Placental epithelial cell (primary cell): Measurements from ENCODE around the gene RIT1. TPM values are rescaled to one million over a fixed set of nuclear protein-coding genes. Genes with fewer than 3 reads are reported as not detected.
A peak's percentile ranks its signal among the peaks of the same experiment; 100 is the strongest.

Source experiments
- small RNA-seq: library from RNA; depleted of rRNA; stranded (forward); fragments of <200 nt; gene quantifications from one replicate; pipeline ENCODE3, GENCODE V24; 2012
- total RNA-seq: library from RNA; depleted of rRNA; stranded (reverse); fragments of >200 nt; gene quantifications from 2 replicates; pipeline ENCODE4 v1.2.3, GENCODE V29; 2012

The RIT1 gene, protein sequence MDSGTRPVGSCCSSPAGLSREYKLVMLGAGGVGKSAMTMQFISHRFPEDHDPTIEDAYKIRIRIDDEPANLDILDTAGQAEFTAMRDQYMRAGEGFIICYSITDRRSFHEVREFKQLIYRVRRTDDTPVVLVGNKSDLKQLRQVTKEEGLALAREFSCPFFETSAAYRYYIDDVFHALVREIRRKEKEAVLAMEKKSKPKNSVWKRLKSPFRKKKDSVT
- 32.6 and 34.5 TPM in 2 replicates for total RNA-seq

GRCh38 chr1:155911156-155912055 lies at the start of gene RIT1:
Gene RIT1 (minus strand): TSS chr1:155911349. CDS start chr1:155910761, 588 bp downstream.

DNA sequence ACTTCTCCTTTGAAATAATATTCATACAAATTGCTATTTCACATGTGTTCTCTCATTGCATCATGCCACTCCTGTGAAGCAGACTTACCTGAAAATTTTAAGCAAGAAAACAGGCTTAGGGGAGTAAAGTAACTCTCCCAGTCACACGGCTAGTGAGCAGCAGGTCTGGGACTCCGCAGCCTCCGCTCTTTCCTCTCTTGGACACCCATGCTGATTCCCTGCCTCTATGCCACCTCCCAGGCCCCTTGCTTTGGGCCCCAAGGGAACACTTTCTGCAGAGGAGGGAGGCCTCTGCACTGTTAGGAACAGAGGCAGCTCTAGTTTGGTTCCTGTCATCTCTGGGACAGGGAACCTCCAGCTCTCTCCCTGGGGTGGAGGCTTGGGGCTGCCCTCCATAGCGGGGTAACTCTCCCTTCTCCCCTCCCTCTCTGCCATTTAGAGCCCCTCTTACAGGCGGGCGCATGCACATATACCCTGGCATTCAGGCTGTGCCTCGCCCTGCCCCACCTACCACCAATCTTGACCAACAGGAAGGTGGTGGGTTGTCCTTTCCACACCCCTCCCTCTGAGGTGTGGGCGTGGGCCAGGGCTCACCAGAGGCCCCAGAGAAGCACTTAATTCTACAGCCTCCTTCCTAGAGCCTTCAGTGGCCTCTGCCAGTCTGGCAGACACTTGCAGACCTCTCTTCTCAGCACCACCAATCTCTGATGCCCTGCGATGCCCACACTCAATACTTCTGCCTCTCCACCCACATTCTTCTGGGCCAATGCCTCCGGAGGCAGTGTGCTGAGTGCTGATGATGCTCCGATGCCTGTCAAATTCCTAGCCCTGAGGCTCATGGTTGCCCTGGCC lies 30.1 kb upstream of the RIT1 start, which contains the start of gene RXFP4:
RXFP4 (plus strand) TSS at position 646 of the 852 bp plus-strand sequence; CDS start at position 718, 72 bp downstream.

GRCh38 chr1:155934097-155934935 lies 23.2 kb upstream of the RIT1 start, which contains the start of gene KHDC4:
Gene KHDC4 (minus strand): TSS chr1:155934413. CDS start chr1:155934373, 40 bp downstream.

DNA sequence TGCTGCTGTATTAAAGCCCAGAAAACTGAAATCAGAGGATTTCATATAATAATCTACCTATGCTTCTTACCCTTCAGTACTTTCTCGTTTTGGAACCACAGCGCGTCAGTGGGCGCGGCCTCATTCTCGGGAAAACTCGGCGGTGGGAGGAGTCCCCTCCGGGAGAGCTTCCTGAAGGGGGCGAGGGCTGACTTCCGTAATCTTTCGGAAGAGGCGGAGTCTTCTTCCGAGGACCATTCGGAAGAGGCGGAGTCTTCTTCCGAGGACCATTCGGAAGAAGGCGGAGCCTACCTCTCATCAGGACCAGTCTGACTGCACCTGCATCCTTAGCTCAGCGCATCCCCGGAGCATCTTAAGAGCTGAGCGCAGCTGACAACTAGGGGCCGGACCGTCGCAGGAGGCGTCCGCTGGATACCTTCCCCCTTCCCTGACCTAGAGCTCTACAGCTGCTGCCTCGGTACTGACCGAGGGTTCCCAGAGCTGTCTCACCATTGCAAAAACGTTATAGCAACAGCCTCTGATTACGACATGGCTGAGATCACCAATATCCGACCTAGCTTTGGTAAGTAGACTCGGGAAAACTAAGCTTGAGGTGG lies 51.8 kb downstream of the RIT1 start, which contains the start of gene SYT11:
SYT11 (plus strand) TSS at position 334 of the 596 bp plus-strand sequence; CDS start at position 529, 195 bp downstream.

DNA sequence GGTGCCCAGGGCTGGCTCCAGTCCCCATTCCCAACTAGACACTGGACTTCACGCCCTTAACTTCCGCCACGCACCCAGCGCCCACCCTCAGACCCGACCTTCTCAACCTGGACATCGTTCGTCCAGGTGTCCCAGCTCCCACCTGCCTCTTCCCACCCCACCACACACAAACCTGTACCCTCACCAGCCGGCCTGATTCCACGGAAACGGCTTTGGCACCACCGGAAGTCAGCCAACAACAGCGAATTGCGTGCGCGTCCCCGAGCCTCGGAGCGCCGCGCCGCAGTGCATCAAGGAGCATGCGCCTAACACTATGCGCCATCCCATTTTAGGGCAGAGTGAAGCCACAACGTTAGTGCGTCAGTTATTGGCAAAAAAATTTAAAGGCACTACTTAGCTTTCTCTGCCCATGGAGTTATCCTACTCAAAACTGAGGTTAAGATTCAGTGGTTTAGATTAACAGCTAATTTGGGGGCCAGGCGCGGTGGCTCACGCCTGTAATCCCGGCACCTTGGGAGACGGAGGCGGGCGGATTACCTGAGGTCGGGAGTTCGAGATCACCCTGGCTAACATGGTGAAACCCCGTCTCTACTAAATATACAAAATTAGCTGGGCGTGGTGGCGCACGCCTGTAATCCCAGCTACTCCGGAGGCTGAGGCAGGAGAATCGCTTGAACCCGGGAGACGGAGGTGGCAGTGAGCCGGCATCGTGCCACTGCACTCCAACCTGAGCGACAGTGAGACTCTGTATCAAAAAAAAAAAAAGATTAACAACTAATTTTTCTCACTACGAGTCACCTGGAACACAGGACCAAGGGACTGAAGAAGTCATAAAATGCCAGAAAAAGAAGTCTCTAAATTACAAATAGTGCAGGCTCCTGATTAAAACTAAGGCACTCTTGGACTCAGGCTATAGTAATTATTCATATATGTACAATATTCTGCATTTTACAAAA lies 53.9 kb downstream of the RIT1 start, which contains the start of gene GON4L:
GON4L (minus strand) TSS at position 240 of the 956 bp plus-strand sequence. CDS start 3,434 bp downstream, outside the sequence.

Small RNA genes within 50 kb of the gene (small RNA-seq; reads per million reads assigned to genes)
- gene MIR6738: not detected
- gene RF00015: not detected
- not detected for gene SCARNA4
- 127 reads per million, percentile 98 among the genes with 10 or more reads in this experiment for gene SNORA80E

Other genes with a start within 250 kb of the RIT1 start
- 50.0 and 62.0 TPM in 2 replicates for gene YY1AP1, start 222.6 kb downstream of the RIT1 start, total RNA-seq
- gene DAP3, start 222.3 kb downstream of the RIT1 start, total RNA-seq: 44.9 and 54.6 TPM in 2 replicates
- gene GON4L, start 54.1 kb downstream of the RIT1 start, total RNA-seq: 27.5 and 40.4 TPM in 2 replicates
- gene SYT11, start 51.8 kb downstream of the RIT1 start, total RNA-seq: 0.39 and 0.54 TPM in 2 replicates
- 25.9 and 27.1 TPM in 2 replicates for gene KHDC4, start 23.1 kb upstream of the RIT1 start, total RNA-seq
- gene RXFP4, start 30.3 kb upstream of the RIT1 start, total RNA-seq: not detected in 2 replicates
- 42.7 and 50.3 TPM in 2 replicates for gene ARHGEF2, start 67.2 kb upstream of the RIT1 start, total RNA-seq
- gene SSR2, start 109.6 kb upstream of the RIT1 start, total RNA-seq: 373 and 566 TPM in 2 replicates
- 18.8 and 34.3 TPM in 2 replicates for gene UBQLN4, start 142.4 kb upstream of the RIT1 start, total RNA-seq
- 43.8 and 72.2 TPM in 2 replicates for gene LAMTOR2, start 143.4 kb upstream of the RIT1 start, total RNA-seq
- gene RAB25, start 149.8 kb upstream of the RIT1 start, total RNA-seq: 62.4 and 69.0 TPM in 2 replicates
- gene MEX3A, start 171.1 kb upstream of the RIT1 start, total RNA-seq: 2.9 and 4.7 TPM in 2 replicates
- 709 and 1,013 TPM in 2 replicates for gene LMNA, start 203.4 kb upstream of the RIT1 start, total RNA-seq
- gene SEMA4A, start 242.2 kb upstream of the RIT1 start, total RNA-seq: 7.9 and 12.6 TPM in 2 replicates